Stimulated activated naive CD8-positive, alpha-beta T cell treated with anti-CD3 and anti-CD28 coated beads, Interleukin-15, Interleukin-2, amounts not matched to agents 100 U/mL and 50 U/mL, for 24 hours (primary cell): ENCODE results near the gene ARHGAP11A.
"Not testable (repeated sequence)": the region's sequence is repeated elsewhere in the genome, so short reads cannot be mapped to it uniquely, and the experiment has no call there.

Experiments
- ATAC-seq: fragments of 150-1000 bp; cut with Tn5 transposase; one replicate; pipeline ENCODE4 v1.10.0; 2021
- DNase-seq: peaks from one replicate; pipeline ENCODE4 v3.0.0; 2021

ARHGAP11A gene, protein sequence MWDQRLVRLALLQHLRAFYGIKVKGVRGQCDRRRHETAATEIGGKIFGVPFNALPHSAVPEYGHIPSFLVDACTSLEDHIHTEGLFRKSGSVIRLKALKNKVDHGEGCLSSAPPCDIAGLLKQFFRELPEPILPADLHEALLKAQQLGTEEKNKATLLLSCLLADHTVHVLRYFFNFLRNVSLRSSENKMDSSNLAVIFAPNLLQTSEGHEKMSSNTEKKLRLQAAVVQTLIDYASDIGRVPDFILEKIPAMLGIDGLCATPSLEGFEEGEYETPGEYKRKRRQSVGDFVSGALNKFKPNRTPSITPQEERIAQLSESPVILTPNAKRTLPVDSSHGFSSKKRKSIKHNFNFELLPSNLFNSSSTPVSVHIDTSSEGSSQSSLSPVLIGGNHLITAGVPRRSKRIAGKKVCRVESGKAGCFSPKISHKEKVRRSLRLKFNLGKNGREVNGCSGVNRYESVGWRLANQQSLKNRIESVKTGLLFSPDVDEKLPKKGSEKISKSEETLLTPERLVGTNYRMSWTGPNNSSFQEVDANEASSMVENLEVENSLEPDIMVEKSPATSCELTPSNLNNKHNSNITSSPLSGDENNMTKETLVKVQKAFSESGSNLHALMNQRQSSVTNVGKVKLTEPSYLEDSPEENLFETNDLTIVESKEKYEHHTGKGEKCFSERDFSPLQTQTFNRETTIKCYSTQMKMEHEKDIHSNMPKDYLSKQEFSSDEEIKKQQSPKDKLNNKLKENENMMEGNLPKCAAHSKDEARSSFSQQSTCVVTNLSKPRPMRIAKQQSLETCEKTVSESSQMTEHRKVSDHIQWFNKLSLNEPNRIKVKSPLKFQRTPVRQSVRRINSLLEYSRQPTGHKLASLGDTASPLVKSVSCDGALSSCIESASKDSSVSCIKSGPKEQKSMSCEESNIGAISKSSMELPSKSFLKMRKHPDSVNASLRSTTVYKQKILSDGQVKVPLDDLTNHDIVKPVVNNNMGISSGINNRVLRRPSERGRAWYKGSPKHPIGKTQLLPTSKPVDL

GRCh38 chr15:32615051-32615870 lies at the start of gene ARHGAP11A:
ARHGAP11A (plus strand) TSS chr15:32615504; CDS start chr15:32616212, 708 bp downstream.
- DNase-seq (peak; percentile 84), ATAC-seq (peak; percentile 85)

DNA sequence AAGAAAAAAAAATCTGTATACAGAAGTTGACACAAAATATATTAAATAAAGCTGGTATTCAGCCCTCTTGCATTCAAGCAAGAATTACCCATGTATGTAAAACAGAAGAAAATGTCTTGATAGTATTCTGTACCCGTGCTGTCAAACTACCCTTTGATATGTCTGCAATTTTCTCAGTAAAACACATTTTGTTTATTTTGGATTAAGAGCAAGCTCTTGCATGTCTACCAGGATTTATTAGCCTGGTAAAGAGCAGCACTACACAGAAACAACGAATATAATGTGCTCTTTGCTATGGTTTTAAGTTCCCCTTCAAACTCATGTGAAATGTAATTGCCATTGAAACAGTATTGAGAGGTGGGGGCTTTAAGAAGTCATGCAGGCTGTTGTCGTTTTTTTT lies 46.3 kb upstream of the ARHGAP11A start:
- not testable (repeated sequence) for DNase-seq, ATAC-seq

DNA sequence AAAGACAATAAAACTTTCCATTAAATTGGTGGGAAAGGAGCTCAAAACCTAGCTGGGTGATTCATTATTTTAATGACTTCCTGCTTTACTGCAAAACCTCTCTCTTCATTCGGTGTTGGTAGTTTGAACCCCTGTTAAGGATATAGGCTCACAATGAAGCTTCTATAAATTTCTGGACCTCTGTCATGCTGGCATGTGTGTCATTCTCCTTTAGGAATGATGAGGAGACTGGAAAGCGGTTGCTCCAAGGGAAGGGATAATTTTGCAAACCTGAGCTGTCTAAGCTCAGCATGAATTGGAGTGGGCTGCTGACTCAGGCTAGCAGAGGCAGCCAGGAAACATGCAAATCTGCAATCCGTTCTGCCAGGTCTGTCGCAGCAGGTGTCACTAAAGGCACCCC lies 36.8 kb upstream of the ARHGAP11A start:
- ATAC-seq, DNase-seq: not testable (repeated sequence)

- not testable (repeated sequence) for ATAC-seq, DNase-seq
Observed at GRCh38 chr15:32585844-32586243, 29.5 kb upstream of the ARHGAP11A start.

DNA sequence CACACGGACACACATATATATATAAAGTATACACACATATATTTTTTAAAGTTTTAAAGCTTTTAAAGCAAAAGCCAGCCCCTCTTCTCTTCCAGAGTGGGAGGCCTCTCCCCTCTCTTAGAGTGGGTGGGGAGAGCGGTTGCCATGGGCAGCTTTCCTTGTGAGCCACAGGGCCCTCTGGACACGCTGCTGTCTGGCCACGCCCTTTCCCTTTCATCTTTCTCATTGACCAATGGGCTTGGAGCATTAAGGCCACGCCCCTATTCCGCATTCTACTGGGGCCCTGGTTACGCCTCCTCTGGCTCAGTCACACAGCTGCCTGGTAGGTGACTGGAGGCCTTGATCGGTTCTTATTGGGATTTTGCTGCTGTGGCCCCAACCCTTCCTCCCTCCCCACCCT lies 22.2 kb upstream of the ARHGAP11A start, which contains the start of gene GOLGA8N:
Gene GOLGA8N (plus strand): TSS at position 306 of the 400 bp plus-strand sequence.
- DNase-seq, ATAC-seq: not testable (repeated sequence)

DNA sequence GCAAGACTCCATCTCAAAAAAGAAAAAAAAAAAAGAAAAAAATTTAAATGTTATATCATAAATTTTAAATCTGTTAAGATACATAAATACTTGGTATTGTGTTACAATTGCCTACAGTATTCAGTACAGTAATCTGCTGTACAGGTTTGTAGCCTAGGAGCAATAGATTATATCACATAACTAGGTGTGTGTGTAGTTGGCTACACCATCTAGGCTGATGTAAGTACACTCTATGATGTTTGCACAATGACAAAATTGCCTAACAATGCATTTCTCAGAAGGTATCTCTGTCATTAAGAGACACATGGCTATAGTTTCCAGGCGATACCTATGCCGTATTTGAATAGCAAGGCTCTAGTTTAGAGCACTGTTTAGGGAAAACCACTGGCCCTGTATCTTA lies 5.8 kb upstream of the ARHGAP11A start:
- not testable (repeated sequence) for DNase-seq, ATAC-seq

DNA sequence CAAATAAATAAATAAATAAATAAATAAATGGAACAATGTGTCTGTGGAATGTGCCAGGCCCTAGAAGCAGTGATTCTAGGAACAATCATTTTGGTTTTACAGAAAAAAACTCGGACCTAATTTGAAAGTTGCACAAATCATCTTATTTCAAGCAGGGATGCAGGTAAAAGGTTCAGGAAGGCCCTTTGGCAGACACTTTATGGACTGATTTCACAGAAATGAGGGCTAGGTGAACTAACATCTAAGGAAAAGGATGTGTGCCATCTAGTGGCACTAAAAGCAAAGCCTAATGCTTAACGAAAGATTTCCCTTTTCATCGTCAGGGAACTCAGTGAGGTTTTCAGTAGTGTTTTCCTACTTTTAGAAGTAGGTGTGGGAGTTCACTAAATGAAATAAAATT lies 4.6 kb upstream of the ARHGAP11A start:
- not testable (repeated sequence) for DNase-seq, ATAC-seq

DNA sequence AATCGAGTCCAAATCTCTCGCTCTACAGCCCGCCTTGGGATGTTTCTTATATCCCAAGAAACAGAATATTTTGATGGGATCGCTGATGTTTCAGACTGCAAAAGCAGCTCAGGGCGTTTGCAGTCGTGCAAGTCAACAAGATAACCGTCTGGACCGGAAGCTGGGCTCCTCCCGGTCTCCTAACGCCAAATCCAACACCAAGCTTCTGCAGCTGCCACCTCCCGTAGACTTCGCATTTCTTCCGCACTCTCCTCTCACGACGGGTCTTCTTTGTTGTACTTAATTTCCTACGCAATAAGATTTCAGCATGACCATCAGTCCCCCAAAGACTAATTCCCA lies 623 bp upstream of the ARHGAP11A start:
- not testable (repeated sequence) for DNase-seq
- peak; percentile 10 for ATAC-seq

DNA sequence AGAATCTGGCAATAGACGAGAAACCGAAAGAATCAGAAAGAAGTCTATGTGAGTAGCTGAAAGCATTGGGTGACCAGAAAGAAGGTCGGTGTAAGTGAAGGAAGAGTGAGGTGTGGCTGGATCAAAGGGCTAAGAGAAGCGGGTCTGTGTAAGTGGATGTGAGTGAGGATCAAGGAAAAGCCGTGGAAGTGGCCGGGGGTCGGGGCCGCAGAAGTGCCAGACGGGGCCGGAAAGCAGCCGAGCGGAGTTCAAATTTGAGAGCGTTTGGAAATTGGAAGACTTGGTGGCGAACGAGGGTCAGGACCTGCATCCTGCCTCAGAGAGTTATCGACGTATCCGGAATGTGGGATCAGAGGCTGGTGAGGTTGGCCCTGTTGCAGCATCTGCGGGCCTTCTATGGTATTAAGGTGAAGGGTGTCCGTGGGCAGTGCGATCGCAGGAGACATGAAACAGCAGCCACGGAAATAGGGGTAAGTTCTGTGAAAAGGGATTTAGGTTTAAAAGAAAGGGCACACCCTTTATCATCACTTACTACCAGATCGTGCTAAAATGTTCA lies 645 bp downstream of the ARHGAP11A start:
- DNase-seq (peak; percentile 21), ATAC-seq (peak; percentile 8)

DNA sequence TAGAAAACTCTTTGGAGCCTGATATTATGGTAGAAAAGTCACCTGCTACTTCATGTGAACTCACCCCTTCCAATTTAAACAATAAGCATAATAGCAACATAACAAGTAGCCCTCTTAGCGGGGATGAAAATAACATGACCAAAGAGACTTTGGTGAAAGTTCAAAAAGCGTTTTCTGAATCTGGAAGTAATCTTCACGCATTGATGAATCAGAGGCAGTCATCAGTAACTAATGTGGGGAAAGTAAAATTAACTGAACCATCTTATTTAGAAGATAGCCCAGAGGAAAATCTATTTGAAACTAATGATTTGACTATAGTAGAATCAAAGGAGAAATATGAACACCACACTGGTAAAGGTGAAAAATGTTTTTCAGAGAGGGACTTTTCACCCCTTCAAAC lies 21.1 kb downstream of the ARHGAP11A start:
- DNase-seq (no peak), ATAC-seq (no peak)

GRCh38 chr15:32636908-32637567 lies 21.7 kb downstream of the ARHGAP11A start:
- DNase-seq = no peak
- ATAC-seq = no peak

- ATAC-seq (no peak), DNase-seq (no peak)
Observed at GRCh38 chr15:32637704-32638103, 22.4 kb downstream of the ARHGAP11A start.

DNA sequence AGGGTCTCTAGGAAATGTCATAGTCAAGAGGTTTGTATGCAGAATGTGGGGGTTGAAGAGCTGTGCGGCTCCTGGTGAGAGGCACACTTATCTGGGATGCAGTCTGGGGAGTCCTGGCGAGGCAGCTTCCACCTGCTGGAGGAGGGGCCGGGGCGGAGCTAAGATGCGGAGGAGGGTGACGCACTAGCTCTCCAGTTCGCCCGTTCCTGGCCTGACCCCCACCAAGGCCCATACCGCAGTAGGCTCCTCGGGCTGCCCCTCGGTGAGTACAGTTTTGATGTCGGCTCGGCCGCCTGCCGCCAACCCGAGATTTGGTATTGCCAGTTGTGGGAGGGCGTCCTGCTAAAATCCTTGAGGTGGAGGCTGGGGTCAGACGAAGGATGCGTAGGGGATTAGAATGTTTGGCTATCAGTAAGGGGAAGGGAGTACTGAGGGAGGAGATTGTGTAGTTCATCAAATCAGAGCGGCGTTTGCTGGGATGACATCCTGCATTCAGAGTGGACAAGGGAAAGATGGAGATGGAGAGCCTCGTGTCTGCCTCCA lies 26.3 kb downstream of the ARHGAP11A start, which contains the start of gene SCG5:
Gene SCG5 (plus strand): TSS at position 194 of the 543 bp plus-strand sequence. CDS start 1,883 bp downstream, outside the sequence.
- no peak for ATAC-seq
- DNase-seq = peak; percentile 8

- ATAC-seq (no peak), DNase-seq (no peak)
Observed at GRCh38 chr15:32642667-32643435, 27.5 kb downstream of the ARHGAP11A start.

GRCh38 chr15:32643907-32644445 lies 28.7 kb downstream of the ARHGAP11A start:
- no peak for DNase-seq
- ATAC-seq = no peak

- no peak for ATAC-seq
- no peak for DNase-seq
Observed at GRCh38 chr15:32646291-32646690, 31.0 kb downstream of the ARHGAP11A start.

DNA sequence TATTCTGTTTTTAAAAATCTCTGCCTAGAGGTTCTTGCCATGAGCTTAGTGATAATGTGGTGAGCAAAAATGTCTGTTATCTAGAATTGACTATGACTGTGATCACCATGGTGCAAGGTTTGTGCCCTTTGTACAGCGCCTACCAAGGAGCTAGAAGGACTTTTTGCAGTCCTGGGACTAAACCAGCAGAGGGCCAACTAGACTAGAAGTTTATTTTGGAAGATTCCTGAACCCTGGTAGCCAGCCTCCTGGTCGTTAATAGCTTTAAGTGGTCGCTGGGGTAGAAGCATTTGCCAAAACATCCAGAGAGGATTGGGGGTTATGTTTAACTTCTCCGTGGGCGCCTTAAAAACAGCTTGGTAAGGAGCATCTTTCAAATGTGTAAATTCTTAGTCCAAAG lies 34.0 kb downstream of the ARHGAP11A start:
- DNase-seq (no peak), ATAC-seq (no peak)

DNA sequence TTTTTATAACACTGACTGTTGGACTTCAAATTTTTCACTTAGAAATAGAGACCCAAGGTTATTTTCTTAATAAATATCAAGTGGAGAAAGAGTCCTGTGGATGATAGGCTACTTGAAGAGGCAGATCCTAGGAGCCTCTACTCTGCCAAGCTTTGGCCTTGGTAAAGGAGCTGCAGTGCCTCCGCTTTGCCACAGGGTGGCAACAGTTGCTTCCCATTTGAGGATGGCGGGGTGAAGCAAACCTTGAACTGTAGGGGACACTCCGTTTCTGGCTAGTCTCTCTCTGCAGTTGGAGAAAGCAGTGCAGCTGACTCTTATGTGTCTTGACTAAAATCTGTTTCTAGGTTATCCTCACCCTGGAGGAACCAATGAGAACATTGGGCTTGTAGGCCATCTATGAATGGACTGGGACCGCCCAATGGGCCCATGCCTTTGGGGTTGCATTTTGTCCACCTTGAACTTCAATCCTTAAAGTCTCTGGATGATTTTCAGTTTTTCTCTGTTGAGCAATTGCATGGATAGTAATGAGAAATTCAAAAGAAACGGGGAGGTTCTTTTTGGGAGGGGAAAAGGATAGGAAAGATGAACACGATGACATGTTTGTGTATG lies 36.0 kb downstream of the ARHGAP11A start:
- peak; percentile 84 for ATAC-seq
- peak; percentile 44 for DNase-seq

DNA sequence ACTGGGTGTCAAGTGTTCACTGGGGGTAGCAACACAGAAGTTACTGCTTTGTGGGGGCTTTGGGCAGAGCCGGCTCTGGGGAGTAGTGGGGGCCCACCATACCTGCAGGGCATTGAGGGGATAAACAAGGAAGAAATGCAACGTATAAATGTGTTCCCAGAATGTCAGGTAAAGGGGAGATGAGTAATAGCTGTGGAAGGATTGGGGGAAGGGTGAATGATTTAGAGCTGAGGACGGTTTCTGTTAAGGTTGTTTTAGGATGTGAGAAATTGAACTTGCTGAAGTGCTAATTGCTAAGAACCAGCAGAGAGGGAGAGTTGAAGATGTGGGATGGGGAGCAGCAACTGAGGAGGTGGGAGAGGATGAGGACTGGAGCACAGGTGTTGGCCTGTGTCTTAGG lies 36.9 kb downstream of the ARHGAP11A start:
- ATAC-seq (no peak), DNase-seq (no peak)
